Panc1 (cell line): ENCODE measurements around the gene JAZF1.

Experiments
- SIN3A ChIP-seq: IDR thresholded peaks from 2 replicates; pipeline ENCODE4 v1.6.1; 2012; ENCODE audit warnings: low read depth, mild to moderate bottlenecking, low read length, moderate library complexity, borderline replicate concordance; ENCODE audit not compliant: insufficient read depth
- TF ChIP-seq, protein P1 (sequence below): fragments of 450-650 bp; IDR thresholded peaks from 2 replicates; pipeline ENCODE4 v1.5.1; 2017; ENCODE audit warnings: mild to moderate bottlenecking

DNA sequence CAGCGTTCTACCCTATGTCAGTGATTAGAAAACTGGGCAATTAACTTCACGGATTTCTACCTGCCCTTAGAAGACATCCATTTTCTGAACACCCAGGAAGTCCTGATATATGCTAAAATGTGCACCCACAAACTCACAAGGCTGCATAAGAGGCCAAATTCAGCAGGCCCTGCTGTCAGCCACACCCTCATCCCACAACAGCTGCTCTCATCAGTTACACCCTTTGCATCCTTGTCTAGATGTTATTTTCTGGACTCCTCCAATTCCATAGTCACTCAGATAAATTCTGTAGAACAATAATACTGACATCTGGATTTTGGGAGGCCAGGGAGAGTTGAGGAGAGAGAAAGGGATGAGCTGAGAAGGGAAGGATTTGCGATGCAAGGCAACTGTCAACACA lies 231.7 kb downstream of the JAZF1 start:
- TF ChIP-seq, protein P1, sequence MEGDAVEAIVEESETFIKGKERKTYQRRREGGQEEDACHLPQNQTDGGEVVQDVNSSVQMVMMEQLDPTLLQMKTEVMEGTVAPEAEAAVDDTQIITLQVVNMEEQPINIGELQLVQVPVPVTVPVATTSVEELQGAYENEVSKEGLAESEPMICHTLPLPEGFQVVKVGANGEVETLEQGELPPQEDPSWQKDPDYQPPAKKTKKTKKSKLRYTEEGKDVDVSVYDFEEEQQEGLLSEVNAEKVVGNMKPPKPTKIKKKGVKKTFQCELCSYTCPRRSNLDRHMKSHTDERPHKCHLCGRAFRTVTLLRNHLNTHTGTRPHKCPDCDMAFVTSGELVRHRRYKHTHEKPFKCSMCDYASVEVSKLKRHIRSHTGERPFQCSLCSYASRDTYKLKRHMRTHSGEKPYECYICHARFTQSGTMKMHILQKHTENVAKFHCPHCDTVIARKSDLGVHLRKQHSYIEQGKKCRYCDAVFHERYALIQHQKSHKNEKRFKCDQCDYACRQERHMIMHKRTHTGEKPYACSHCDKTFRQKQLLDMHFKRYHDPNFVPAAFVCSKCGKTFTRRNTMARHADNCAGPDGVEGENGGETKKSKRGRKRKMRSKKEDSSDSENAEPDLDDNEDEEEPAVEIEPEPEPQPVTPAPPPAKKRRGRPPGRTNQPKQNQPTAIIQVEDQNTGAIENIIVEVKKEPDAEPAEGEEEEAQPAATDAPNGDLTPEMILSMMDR = no peak
- no peak for TF ChIP-seq SIN3A
